Left renal pelvis (tissue), 4 donors: ENCODE results near the gene ZNF367. TPM values are rescaled to one million over a fixed set of nuclear protein-coding genes. Genes with fewer than 3 reads are reported as not detected.
"Not testable (repeated sequence)": the region's sequence is repeated elsewhere in the genome, so short reads cannot be mapped to it uniquely, and the experiment has no call there.

Experiments used
- DNase-seq, 4 donors: peaks; one replicate each; pipeline ENCODE4 v3.0.0-alpha.2; 2013; ENCODE audit warnings: low read depth in 4 of 4, low spot score in 3 of 4
- polyA plus RNA-seq, 4 donors: library from polyadenylated mRNA; unstranded; fragments of 120-200 nt; gene quantifications; one replicate each; pipeline ENCODE4 v1.2.1, GENCODE V29; 2013; ENCODE audit not compliant: insufficient read length in 4 of 4

ZNF367 gene
- polyA plus RNA-seq, 4 donors: 9.3 to 14.1 (median 11.8) TPM

- not testable (repeated sequence) for DNase-seq
These were observed 42.7 kb downstream of the ZNF367 start for GRCh38 chr9:96375507-96375906.

- no peak for DNase-seq
These were observed 50.2 kb downstream of the ZNF367 start for GRCh38 chr9:96367943-96368342.

- no peak for DNase-seq
These were observed 54.8 kb downstream of the ZNF367 start for GRCh38 chr9:96363175-96363967.

- DNase-seq: not testable (repeated sequence)
These were observed 56.1 kb downstream of the ZNF367 start for GRCh38 chr9:96362119-96362518.

GRCh38 chr9:96361668-96362067 lies 56.5 kb downstream of the ZNF367 start:
- DNase-seq: no peak

GRCh38 chr9:96360976-96361375 lies 57.2 kb downstream of the ZNF367 start:
- no peak for DNase-seq

- DNase-seq: not testable (repeated sequence)
These were observed 57.6 kb downstream of the ZNF367 start for GRCh38 chr9:96360523-96360922.

GRCh38 chr9:96350866-96351265 lies 67.3 kb downstream of the ZNF367 start:
- DNase-seq: no peak

GRCh38 chr9:96348261-96348660 lies 69.9 kb downstream of the ZNF367 start:
- DNase-seq: no peak

- no peak for DNase-seq
These were observed 72.6 kb downstream of the ZNF367 start for GRCh38 chr9:96345551-96345950.

- no peak for DNase-seq
These were observed 73.6 kb downstream of the ZNF367 start for GRCh38 chr9:96344458-96345180.

- no peak for DNase-seq
These were observed 74.4 kb downstream of the ZNF367 start for GRCh38 chr9:96343515-96344360.

GRCh38 chr9:96342571-96343245 lies 75.5 kb downstream of the ZNF367 start:
- DNase-seq: peak in 1 of 4 donors; percentile 24

- DNase-seq: no peak
These were observed 77.5 kb downstream of the ZNF367 start for GRCh38 chr9:96340707-96341106.

- DNase-seq: no peak
These were observed 79.9 kb downstream of the ZNF367 start for GRCh38 chr9:96338299-96338698.

Other genes starting within 250 kb of the ZNF367 start
- 1 to 10 TPM in 1 of 4 donors, under 1 TPM in 3; 0.25 to 1.5 (median 0.80) TPM for gene HSD17B3, start 116.2 kb downstream of the ZNF367 start, polyA plus RNA-seq
- gene SLC35D2, start 34.7 kb downstream of the ZNF367 start, polyA plus RNA-seq: 10 to 100 TPM; 14.2 to 42.5 (median 35.8) TPM
- 10 to 100 TPM in 3 of 4 donors, 1 to 10 TPM in 1; 8.3 to 22.9 (median 21.5) TPM for gene HABP4, start 31.8 kb upstream of the ZNF367 start, polyA plus RNA-seq
- 10 to 100 TPM; 12.7 to 29.3 (median 27.4) TPM for gene CDC14B, start 201.5 kb upstream of the ZNF367 start, polyA plus RNA-seq
- gene PRXL2C, start 236.9 kb upstream of the ZNF367 start, polyA plus RNA-seq: 1 to 10 TPM; 5.1 to 7.1 (median 5.8) TPM